Gastrocnemius medialis (tissue), 4 donors: Measurements from ENCODE around the gene MXI1. TPM values are rescaled to one million over a fixed set of nuclear protein-coding genes. Genes with fewer than 3 reads are reported as not detected.

ENCODE experiments used
- total RNA-seq, 4 donors: library from RNA; depleted of rRNA; stranded (reverse); fragments of >200 nt; gene quantifications; one replicate each; pipeline versions ENCODE4 v1.1.0 to v1.2.3, GENCODE V29; 2016

Gene MXI1
- total RNA-seq, 4 donors from 2014 or later = 35.9 to 67.8 (median 53.9) TPM

Other genes with a start within 250 kb of the MXI1 start
- gene ADD3, start 199.6 kb upstream of the MXI1 start, total RNA-seq = 10 to 100 TPM; 16.0 to 31.3 (median 18.4) TPM
- gene SMNDC1, start 97.3 kb downstream of the MXI1 start, total RNA-seq = 10 to 100 TPM in 2 of 4 donors, 1 to 10 TPM in 2; 7.3 to 23.9 (median 10.0) TPM